ENCODE measurements around the gene DPH6.
A peak's percentile ranks its signal among the peaks of the same experiment; 100 is the strongest.

DPH6 gene

GRCh38 chr15:35540021-35540420 lies 5.9 kb downstream of the DPH6 start:
- no peak for DNase-seq

GRCh38 chr15:35535365-35535916 lies 10.5 kb downstream of the DPH6 start:
- DNase-seq: no peak

GRCh38 chr15:35533130-35534110 lies 12.5 kb downstream of the DPH6 start:
- DNase-seq: peak; percentile 68

- no peak for DNase-seq
These were observed 15.3 kb downstream of the DPH6 start for GRCh38 chr15:35530698-35531097.

- no peak for DNase-seq
These were observed 16.2 kb downstream of the DPH6 start for GRCh38 chr15:35529784-35530183.

- DNase-seq: no peak
These were observed 23.9 kb downstream of the DPH6 start for GRCh38 chr15:35522061-35522460.

GRCh38 chr15:35519541-35520149 lies 26.3 kb downstream of the DPH6 start:
- DNase-seq: peak; percentile 66

- no peak for DNase-seq
These were observed 26.9 kb downstream of the DPH6 start for GRCh38 chr15:35519052-35519451.

- peak; percentile 81 for DNase-seq
These were observed 31.2 kb downstream of the DPH6 start for GRCh38 chr15:35514759-35515158.

GRCh38 chr15:35507932-35508638 lies 37.9 kb downstream of the DPH6 start:
- DNase-seq: no peak

- no peak for DNase-seq
These were observed 39.6 kb downstream of the DPH6 start for GRCh38 chr15:35506272-35506870.

- no peak for DNase-seq
These were observed 40.2 kb downstream of the DPH6 start for GRCh38 chr15:35505809-35506208.

GRCh38 chr15:35505141-35505540 lies 40.8 kb downstream of the DPH6 start:
- DNase-seq: peak; percentile 13

GRCh38 chr15:35499723-35500122 lies 46.2 kb downstream of the DPH6 start:
- DNase-seq: no peak

- DNase-seq: no peak
These were observed 49.4 kb downstream of the DPH6 start for GRCh38 chr15:35496585-35496984.

- DNase-seq: no peak
These were observed 50.9 kb downstream of the DPH6 start for GRCh38 chr15:35495080-35495479.

- no peak for DNase-seq
These were observed 54.0 kb downstream of the DPH6 start for GRCh38 chr15:35491999-35492398.

- DNase-seq: no peak
These were observed 54.8 kb downstream of the DPH6 start for GRCh38 chr15:35491173-35491572.

- DNase-seq: no peak
These were observed 55.5 kb downstream of the DPH6 start for GRCh38 chr15:35490511-35490910.

GRCh38 chr15:35487417-35487816 lies 58.5 kb downstream of the DPH6 start:
- no peak for DNase-seq

- no peak for DNase-seq
These were observed 59.7 kb downstream of the DPH6 start for GRCh38 chr15:35486296-35486695.

GRCh38 chr15:35485411-35485810 lies 60.6 kb downstream of the DPH6 start:
- no peak for DNase-seq

All from fibroblast of skin of back (primary cell).